ENCODE results near the gene TNFAIP6. TPM values are rescaled to one million over a fixed set of nuclear protein-coding genes. Genes with fewer than 3 reads are reported as not detected.

TNFAIP6 gene
- total RNA-seq, 1 donor from 2014 or later, result 4.2 TPM

DNA sequence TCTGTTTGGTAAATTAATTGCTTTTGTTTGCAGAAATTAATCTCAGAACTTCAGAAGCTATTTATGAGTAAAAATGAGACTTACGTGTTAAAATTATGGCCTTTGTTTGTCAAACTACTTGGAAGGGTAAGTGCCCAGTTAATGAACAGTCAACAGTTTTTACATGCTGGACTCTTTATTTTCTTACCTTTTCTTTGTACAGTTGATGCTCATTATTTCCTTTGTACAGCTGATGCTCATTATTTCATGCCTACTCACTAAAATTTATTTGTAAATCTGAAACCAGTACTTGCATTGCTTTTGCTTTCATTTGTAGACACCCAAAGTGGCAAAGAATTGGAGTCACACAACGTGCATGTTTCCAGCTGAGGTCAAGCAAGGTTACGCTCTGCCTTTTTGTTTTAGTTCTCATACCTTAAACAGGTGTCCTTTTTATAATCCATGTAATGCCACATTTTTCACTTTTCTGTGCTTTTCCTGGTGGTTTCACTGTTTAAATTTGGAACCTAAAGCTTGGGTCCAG lies 65.6 kb downstream of the TNFAIP6 start:
- TF ChIP-seq, protein P1, sequence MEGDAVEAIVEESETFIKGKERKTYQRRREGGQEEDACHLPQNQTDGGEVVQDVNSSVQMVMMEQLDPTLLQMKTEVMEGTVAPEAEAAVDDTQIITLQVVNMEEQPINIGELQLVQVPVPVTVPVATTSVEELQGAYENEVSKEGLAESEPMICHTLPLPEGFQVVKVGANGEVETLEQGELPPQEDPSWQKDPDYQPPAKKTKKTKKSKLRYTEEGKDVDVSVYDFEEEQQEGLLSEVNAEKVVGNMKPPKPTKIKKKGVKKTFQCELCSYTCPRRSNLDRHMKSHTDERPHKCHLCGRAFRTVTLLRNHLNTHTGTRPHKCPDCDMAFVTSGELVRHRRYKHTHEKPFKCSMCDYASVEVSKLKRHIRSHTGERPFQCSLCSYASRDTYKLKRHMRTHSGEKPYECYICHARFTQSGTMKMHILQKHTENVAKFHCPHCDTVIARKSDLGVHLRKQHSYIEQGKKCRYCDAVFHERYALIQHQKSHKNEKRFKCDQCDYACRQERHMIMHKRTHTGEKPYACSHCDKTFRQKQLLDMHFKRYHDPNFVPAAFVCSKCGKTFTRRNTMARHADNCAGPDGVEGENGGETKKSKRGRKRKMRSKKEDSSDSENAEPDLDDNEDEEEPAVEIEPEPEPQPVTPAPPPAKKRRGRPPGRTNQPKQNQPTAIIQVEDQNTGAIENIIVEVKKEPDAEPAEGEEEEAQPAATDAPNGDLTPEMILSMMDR (IDR thresholded peaks at IDR 0.05), result no peak
- peaks cover 13% of the 10 kb centered on the region for H3K4me1 Mint-ChIP-seq (ENCODE audit: low read depth)
- no peaks in the 10 kb centered on the region for H3K27me3 Mint-ChIP-seq (ENCODE audit: low read depth)
- H3K9me3 Mint-ChIP-seq (ENCODE audit: low read depth), result no peaks in the 10 kb centered on the region
- H3K36me3 Mint-ChIP-seq (ENCODE audit: low read depth), result peaks cover 23% of the 10 kb centered on the region
- H3K27ac Mint-ChIP-seq (ENCODE audit: unreplicated experiment), result no peak overlapping the region
- no peak for DNase-seq (ENCODE audit: low spot score)
- H3K4me3 Mint-ChIP-seq (ENCODE audit: unreplicated experiment), result no peak overlapping the region

DNA sequence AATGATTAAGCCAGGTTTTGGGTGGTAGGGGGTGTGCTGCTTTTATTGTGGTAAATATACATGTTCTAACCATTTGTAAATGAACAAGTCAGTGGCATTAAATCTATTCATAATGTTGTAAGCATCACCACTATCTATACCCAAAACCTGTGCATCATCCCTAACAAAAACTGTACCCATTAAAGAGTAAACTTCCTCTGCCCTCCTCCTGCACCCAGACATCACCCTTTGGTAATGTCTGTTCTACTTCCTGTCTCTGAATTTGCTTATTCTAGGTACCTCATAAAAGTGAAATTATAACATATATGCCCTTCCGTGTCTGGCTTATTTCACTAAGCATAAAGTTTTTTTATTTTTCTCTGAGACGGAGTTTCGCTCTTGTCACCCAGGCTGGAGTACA lies 66.4 kb downstream of the TNFAIP6 start:
- no peak overlapping the region for H3K4me3 Mint-ChIP-seq (ENCODE audit: unreplicated experiment)
- peaks cover 27% of the 10 kb centered on the region for H3K36me3 Mint-ChIP-seq (ENCODE audit: low read depth)
- DNase-seq (ENCODE audit: low spot score), result no peak
- H3K9me3 Mint-ChIP-seq (ENCODE audit: low read depth), result no peaks in the 10 kb centered on the region
- peaks cover 16% of the 10 kb centered on the region for H3K4me1 Mint-ChIP-seq (ENCODE audit: low read depth)
- TF ChIP-seq, protein P1 (IDR thresholded peaks at IDR 0.05), result no peak
- H3K27me3 Mint-ChIP-seq (ENCODE audit: low read depth), result no peaks in the 10 kb centered on the region
- H3K27ac Mint-ChIP-seq (ENCODE audit: unreplicated experiment), result peak overlapping the region; percentile 49

Small RNA genes within 50 kb of the gene (microRNA-seq; reads per million reads assigned to microRNA genes)
- gene MIR4773-1 (ENCODE audit: borderline number of aligned reads) (not detected), gene MIR4773-2 (ENCODE audit: borderline number of aligned reads) (not detected)

Other genes with a start within 250 kb of the TNFAIP6 start
- gene RBM43, start 95.7 kb upstream of the TNFAIP6 start, total RNA-seq, result 5.0 to 5.6 TPM (median 5.4 TPM) in 3 replicates
- 9.4 to 11.7 TPM (median 9.9 TPM) in 3 replicates for gene NMI, start 67.9 kb upstream of the TNFAIP6 start, total RNA-seq
- 33.5 to 37.8 TPM (median 33.7 TPM) in 3 replicates for gene RIF1, start 52.3 kb downstream of the TNFAIP6 start, total RNA-seq

Measured in chondrocyte (in vitro differentiated cells).